HepG2 (cell line): ENCODE data around the gene HOXA7. TPM values are rescaled to one million over a fixed set of nuclear protein-coding genes. Genes with fewer than 3 reads are reported as not detected.

Experiments
- DDIT3 ChIP-seq: sonication (generic); formaldehyde crosslinking; IDR thresholded peaks from 2 replicates; pipeline ENCODE4 v1.4.0; 2020; ENCODE audit warnings: mild to moderate bottlenecking, missing genetic modification reagents
- FOXK2 ChIP-seq: fragments of 450-650 bp; IDR thresholded peaks from 2 replicates; pipeline ENCODE4 v1.6.1; 2016
- ZNF383 ChIP-seq: sonication (generic); formaldehyde crosslinking; IDR thresholded peaks from 2 replicates; pipeline ENCODE4 v1.4.0; 2020; ENCODE audit warnings: missing genetic modification reagents, mild to moderate bottlenecking, borderline replicate concordance
- polyA plus RNA-seq, 8 experiments: library from polyadenylated mRNA; depleted of rRNA in 3 of 8; stranded (reverse) in 7 of 8; unstranded in 1 of 8; fragments of >200 nt; fragmentation: Illumina TruSeq in 4 of 8; extraction: Trizol in 4 of 8; gene quantifications; 2 replicates each; pipeline versions ENCODE4 v1.2.1 to v1.2.3, GENCODE V29; 2011 to 2016; ENCODE audit warnings: low read depth in 4 of 8, missing spikeins in 1 of 8, mixed read lengths in 1 of 8; ENCODE audit not compliant: insufficient read depth in 1 of 8
- total RNA-seq, 5 experiments: library from RNA; depleted of rRNA; stranded (reverse); fragments of >200 nt; fragmentation: Illumina TruSeq; extraction: Trizol; gene quantifications; 2 replicates each; pipeline ENCODE4 v1.2.3, GENCODE V29; 2016; ENCODE audit warnings: low read depth in 1 of 5
- TF ChIP-seq, protein P1 (sequence below): sonication (generic); formaldehyde crosslinking; IDR thresholded peaks from 2 replicates; pipeline ENCODE4 v1.4.0; 2020; ENCODE audit warnings: mild to moderate bottlenecking, missing genetic modification reagents

HOXA7 gene
- total and polyA plus RNA-seq, 2 of the 13 experiments (the other 11 are each of a cell fraction or from before 2014, with no cell fraction given) = 0.05 TPM; not detected in 1

DNA sequence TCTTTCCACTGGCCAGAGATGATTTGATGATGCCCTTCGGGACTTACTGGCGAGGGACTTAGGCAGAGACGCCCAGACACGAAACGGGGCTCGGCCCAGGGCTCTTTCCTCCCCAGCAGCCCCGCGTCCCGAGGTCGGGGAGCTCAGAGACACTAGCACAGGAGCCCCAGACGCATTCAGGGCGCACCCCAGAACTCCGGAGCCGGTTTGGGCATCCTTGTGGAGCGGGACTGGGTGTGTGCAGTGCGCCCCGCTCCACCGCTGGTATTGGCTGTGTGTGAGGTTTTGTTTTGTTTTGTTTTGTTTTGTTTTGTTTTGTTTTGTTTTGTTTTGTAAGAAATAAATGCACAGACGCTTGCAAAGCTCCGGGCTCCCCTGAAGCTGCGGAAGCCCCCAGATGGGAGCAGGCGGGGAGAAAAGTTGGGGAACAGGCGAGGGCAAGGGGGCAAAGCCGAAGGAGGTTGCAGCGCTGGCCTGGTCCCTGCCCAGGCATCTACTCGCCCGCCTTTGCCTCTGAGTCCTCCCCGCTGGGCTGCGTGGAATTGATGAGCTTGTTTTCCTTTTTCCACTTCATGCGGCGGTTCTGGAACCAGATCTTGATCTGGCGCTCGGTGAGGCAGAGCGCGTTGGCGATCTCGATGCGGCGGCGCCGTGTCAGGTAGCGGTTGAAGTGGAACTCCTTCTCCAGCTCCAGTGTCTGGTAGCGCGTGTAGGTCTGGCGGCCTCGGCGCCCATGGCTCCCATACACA, 11.1 kb downstream of the HOXA7 start (continued):
- TF ChIP-seq, protein P1, sequence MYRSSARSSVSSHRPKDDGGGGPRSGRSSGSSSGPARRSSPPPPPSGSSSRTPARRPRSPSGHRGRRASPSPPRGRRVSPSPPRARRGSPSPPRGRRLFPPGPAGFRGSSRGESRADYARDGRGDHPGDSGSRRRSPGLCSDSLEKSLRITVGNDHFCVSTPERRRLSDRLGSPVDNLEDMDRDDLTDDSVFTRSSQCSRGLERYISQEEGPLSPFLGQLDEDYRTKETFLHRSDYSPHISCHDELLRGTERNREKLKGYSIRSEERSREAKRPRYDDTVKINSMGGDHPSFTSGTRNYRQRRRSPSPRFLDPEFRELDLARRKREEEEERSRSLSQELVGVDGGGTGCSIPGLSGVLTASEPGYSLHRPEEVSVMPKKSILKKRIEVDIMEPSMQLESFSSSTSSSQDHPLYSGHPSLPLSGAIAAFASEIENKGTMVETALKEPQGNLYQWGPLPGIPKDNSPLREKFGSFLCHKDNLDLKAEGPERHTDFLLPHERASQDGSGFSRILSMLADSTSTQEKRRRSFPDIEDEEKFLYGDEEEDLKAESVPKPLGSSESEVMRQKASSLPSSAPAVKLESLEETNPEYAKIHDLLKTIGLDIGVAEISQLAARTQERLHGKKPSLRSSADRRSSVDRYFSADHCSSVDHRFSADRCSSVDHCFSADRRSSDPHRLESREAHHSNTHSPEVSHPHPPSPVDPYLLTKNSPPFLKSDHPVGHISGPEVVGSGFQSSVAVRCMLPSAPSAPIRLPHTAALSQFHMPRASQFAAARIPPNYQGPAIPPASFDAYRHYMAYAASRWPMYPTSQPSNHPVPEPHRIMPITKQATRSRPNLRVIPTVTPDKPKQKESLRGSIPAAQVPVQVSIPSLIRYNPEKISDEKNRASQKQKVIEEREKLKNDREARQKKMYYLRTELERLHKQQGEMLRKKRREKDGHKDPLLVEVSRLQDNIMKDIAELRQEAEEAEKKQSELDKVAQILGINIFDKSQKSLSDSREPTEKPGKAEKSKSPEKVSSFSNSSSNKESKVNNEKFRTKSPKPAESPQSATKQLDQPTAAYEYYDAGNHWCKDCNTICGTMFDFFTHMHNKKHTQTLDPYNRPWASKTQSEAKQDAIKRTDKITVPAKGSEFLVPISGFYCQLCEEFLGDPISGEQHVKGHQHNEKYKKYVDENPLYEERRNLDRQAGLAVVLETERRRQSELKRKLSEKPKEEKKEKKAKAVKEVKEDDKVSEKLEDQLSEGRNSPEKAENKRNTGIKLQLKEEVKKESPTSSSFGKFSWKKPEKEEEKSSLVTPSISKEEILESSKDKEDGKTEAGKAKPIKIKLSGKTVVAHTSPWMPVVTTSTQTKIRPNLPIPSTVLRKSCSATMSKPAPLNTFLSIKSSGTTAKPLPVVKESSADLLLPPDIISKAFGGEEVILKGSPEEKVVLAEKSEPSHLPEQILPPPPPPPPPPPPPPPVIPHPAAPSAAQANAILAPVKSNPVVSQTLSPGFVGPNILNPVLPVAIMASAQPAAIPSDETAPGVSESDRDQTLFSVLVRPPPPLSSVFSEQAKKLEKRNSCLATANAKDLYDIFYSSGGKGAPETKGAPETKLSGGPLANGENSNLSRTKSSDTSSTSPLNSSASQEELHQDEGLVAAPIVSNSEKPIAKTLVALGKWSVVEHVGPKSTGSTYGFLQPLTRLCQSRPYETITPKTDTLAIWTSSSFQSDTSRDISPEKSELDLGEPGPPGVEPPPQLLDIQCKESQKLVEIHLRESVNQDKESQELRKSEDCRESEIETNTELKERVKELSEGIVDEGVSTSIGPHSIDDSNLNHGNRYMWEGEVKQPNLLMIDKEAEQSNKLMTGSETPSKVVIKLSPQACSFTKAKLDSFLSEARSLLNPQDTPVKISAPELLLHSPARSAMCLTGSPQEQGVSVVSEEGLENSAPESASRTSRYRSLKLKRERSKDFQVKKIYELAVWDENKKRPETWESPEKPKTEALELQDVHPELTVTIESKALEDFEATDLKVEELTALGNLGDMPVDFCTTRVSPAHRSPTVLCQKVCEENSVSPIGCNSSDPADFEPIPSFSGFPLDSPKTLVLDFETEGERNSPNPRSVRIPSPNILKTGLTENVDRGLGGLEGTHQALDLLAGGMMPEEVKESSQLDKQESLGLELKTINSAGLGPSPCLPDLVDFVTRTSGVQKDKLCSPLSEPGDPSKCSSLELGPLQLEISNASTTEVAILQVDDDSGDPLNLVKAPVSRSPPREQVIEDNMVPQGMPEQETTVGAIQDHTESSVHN (CRISPR knock-in tag) = no peak
- TF ChIP-seq DDIT3 (CRISPR knock-in tag) = no peak
- no peak for TF ChIP-seq FOXK2
- no peak for TF ChIP-seq ZNF383
